Renal cortex interstitium (tissue), 3 donors: ENCODE measurements around the gene KDELR3. TPM values are rescaled to one million over a fixed set of nuclear protein-coding genes. Genes with fewer than 3 reads are reported as not detected.

Experiments
- polyA plus RNA-seq, 3 donors: library from polyadenylated mRNA; unstranded; fragments of 120-200 nt; gene quantifications; one replicate each; pipeline ENCODE4 v1.2.1, GENCODE V29; 2013; ENCODE audit not compliant: insufficient read length in 3 of 3

Gene KDELR3
- polyA plus RNA-seq, 3 donors: 9.3 to 11.6 (median 11.2) TPM

Other genes with a start within 250 kb of the KDELR3 start
- 10 to 100 TPM; 39.8 to 42.2 (median 42.0) TPM for gene TMEM184B, start 195.1 kb upstream of the KDELR3 start, polyA plus RNA-seq
- gene CSNK1E, start 150.7 kb upstream of the KDELR3 start, polyA plus RNA-seq: 100 to 1,000 TPM; 111 to 189 (median 145) TPM
- gene KCNJ4, start 12.9 kb upstream of the KDELR3 start, polyA plus RNA-seq: under 1 TPM; 0.28 to 0.30 (median 0.29) TPM
- 1,000 to 10,000 TPM in 1 of 3 donors, 100 to 1,000 TPM in 2; 809 to 1,117 (median 924) TPM for gene DDX17, start 38.2 kb downstream of the KDELR3 start, polyA plus RNA-seq
- 1 to 10 TPM; 5.6 to 6.1 (median 5.7) TPM for gene DMC1, start 102.1 kb downstream of the KDELR3 start, polyA plus RNA-seq
- 10 to 100 TPM in 1 of 3 donors, 1 to 10 TPM in 2; 5.9 to 11.6 (median 6.7) TPM for gene FAM227A, start 188.3 kb downstream of the KDELR3 start, polyA plus RNA-seq
- 10 to 100 TPM; 56.5 to 62.1 (median 58.4) TPM for gene CBY1, start 188.5 kb downstream of the KDELR3 start, polyA plus RNA-seq
- 100 to 1,000 TPM in 1 of 3 donors, 10 to 100 TPM in 2; 74.4 to 107 (median 97.4) TPM for gene TOMM22, start 213.9 kb downstream of the KDELR3 start, polyA plus RNA-seq
- gene JOSD1, start 232.8 kb downstream of the KDELR3 start, polyA plus RNA-seq: 10 to 100 TPM; 41.5 to 45.3 (median 42.6) TPM
- gene GTPBP1, start 237.8 kb downstream of the KDELR3 start, polyA plus RNA-seq: 10 to 100 TPM; 38.5 to 62.3 (median 51.1) TPM